H9 (cell line): Measurements from ENCODE around the gene FAM131C. TPM values are rescaled to one million over a fixed set of nuclear protein-coding genes. Genes with fewer than 3 reads are reported as not detected.

Experiments
- DNase-seq: peaks from one replicate; pipeline ENCODE4 v3.0.0-alpha.2; 2017
- H2AFZ ChIP-seq: one replicate; pipeline ENCODE4 v1.6.1; 2013; ENCODE audit warnings: mild to moderate bottlenecking, low read length, control low read depth, moderate library complexity
- H2AK5ac ChIP-seq: 2 replicates; pipeline ENCODE4 v1.6.1; 2013; ENCODE audit warnings: low read length, control low read depth, mixed read lengths; ENCODE audit not compliant: insufficient read length
- H2BK120ac ChIP-seq: one replicate; pipeline ENCODE4 v1.6.1; 2013; ENCODE audit warnings: low read depth, mild to moderate bottlenecking, low read length, control low read depth, inconsistent platforms; ENCODE audit not compliant: poor library complexity, severe bottlenecking
- H2BK12ac ChIP-seq: 2 replicates; pipeline ENCODE4 v1.6.1; 2013; ENCODE audit warnings: low read length, control low read depth, mixed read lengths, low read depth; ENCODE audit not compliant: insufficient read length
- H2BK15ac ChIP-seq: 2 replicates; pipeline ENCODE4 v1.6.1; 2013; ENCODE audit warnings: low read depth, low read length, control low read depth
- H2BK20ac ChIP-seq: one replicate; pipeline ENCODE4 v1.6.1; 2013; ENCODE audit warnings: low read depth, mild to moderate bottlenecking, low read length, control low read depth, inconsistent platforms; ENCODE audit not compliant: poor library complexity, severe bottlenecking
- H2BK5ac ChIP-seq: 2 replicates; pipeline ENCODE4 v1.6.1; 2013; ENCODE audit warnings: low read length, control low read depth, mixed read lengths; ENCODE audit not compliant: insufficient read length
- H3K14ac ChIP-seq: 2 replicates; pipeline ENCODE4 v1.6.1; 2013; ENCODE audit warnings: low read length, control low read depth; ENCODE audit not compliant: insufficient read depth
- H3K18ac ChIP-seq: 2 replicates; pipeline ENCODE4 v1.6.1; 2013; ENCODE audit warnings: low read depth, mild to moderate bottlenecking, mixed read lengths, low read length, control low read depth; ENCODE audit not compliant: insufficient read length
- H3K23ac ChIP-seq: 2 replicates; pipeline ENCODE4 v1.6.1; 2013; ENCODE audit warnings: low read length, control low read depth, mixed read lengths, low read depth; ENCODE audit not compliant: insufficient read length
- H3K23me2 ChIP-seq: 2 replicates; pipeline ENCODE4 v1.6.1; 2013; ENCODE audit warnings: low read depth, mild to moderate bottlenecking, mixed read lengths, low read length, control low read depth; ENCODE audit not compliant: insufficient read length, poor library complexity, severe bottlenecking
- H3K27ac ChIP-seq: 2 replicates; pipeline ENCODE4 v1.5.1; 2013; ENCODE audit warnings: low read length, control low read depth, mixed read lengths, low read depth; ENCODE audit not compliant: insufficient read length
- H3K27me3 ChIP-seq: 2 replicates; pipeline ENCODE4 v1.6.1; 2013; ENCODE audit warnings: low read length, control low read depth, inconsistent platforms; ENCODE audit not compliant: insufficient read depth
- H3K4ac ChIP-seq: 2 replicates; pipeline ENCODE4 v1.6.1; 2013; ENCODE audit warnings: low read depth, mild to moderate bottlenecking, control low read depth, inconsistent platforms, low read length, moderate library complexity
- H3K4me1 ChIP-seq: 2 replicates; pipeline ENCODE4 v1.6.1; 2013; ENCODE audit warnings: low read length, control low read depth, inconsistent platforms; ENCODE audit not compliant: insufficient read depth
- H3K4me2 ChIP-seq: 2 replicates; pipeline ENCODE4 v1.6.1; 2013; ENCODE audit warnings: low read length, control low read depth, mixed read lengths; ENCODE audit not compliant: insufficient read length, insufficient read depth
- H3K56ac ChIP-seq: 2 replicates; pipeline ENCODE4 v1.6.1; 2013; ENCODE audit warnings: low read depth, mild to moderate bottlenecking, mixed read lengths, low read length, control low read depth; ENCODE audit not compliant: insufficient read length
- H3K79me1 ChIP-seq: 2 replicates; pipeline ENCODE4 v1.6.1; 2013; ENCODE audit warnings: low read depth, mild to moderate bottlenecking, moderate library complexity, low read length, control low read depth, inconsistent platforms; ENCODE audit not compliant: insufficient read depth, poor library complexity, severe bottlenecking
- H3K79me2 ChIP-seq: 2 replicates; pipeline ENCODE4 v1.6.1; 2013; ENCODE audit warnings: low read length, control low read depth, inconsistent platforms; ENCODE audit not compliant: insufficient read depth
- H3K9ac ChIP-seq: 2 replicates; pipeline ENCODE4 v1.6.1; 2013; ENCODE audit warnings: low read length, control low read depth, mixed read lengths; ENCODE audit not compliant: insufficient read length; ENCODE audit errors: extremely low read depth
- H3K9me3 ChIP-seq: one replicate; pipeline ENCODE4 v1.6.1; 2013; ENCODE audit warnings: low read depth, low read length, inconsistent platforms; ENCODE audit not compliant: control insufficient read depth
- H3T11ph ChIP-seq: one replicate; pipeline ENCODE4 v1.6.1; 2013; ENCODE audit warnings: mild to moderate bottlenecking, low read length, control low read depth, inconsistent platforms
- H4K20me1 ChIP-seq: one replicate; pipeline ENCODE4 v1.6.1; 2013; ENCODE audit not compliant: control insufficient read depth, insufficient read length, insufficient read depth
- H4K5ac ChIP-seq: 2 replicates; pipeline ENCODE4 v1.6.1; 2013; ENCODE audit warnings: low read depth, mild to moderate bottlenecking, mixed read lengths, low read length, control low read depth; ENCODE audit not compliant: insufficient read length
- H4K8ac ChIP-seq: replicated peaks from 2 replicates; pipeline ENCODE4 v1.6.1; 2013; ENCODE audit warnings: low read length, control low read depth, mixed read lengths, low read depth; ENCODE audit not compliant: insufficient read length
- H4K91ac ChIP-seq: 2 replicates; pipeline ENCODE4 v1.6.1; 2013; ENCODE audit warnings: low read depth, mild to moderate bottlenecking, moderate library complexity, mixed read lengths, low read length, control low read depth; ENCODE audit not compliant: insufficient read length
- H3K27ac Mint-ChIP-seq, 3 experiments: 2 replicates in 2 of 3; 3 replicates in 1 of 3; pipeline ENCODE4 v1.8.0; 2020 to 2021; ENCODE audit warnings: mixed read lengths in 3 of 3, mild to moderate bottlenecking in 1 of 3, moderate library complexity in 1 of 3
- H3K27me3 Mint-ChIP-seq: 2 replicates; pipeline ENCODE4 v1.8.0; 2021; ENCODE audit warnings: low read depth, mild to moderate bottlenecking, moderate library complexity, mixed read lengths
- H3K36me3 Mint-ChIP-seq, 3 experiments: 2 replicates in 2 of 3; 3 replicates in 1 of 3; pipeline ENCODE4 v1.8.0; 2020 to 2021; ENCODE audit warnings: low read depth in 3 of 3, mixed read lengths in 3 of 3; ENCODE audit not compliant: insufficient read depth in 1 of 3
- H3K4me1 Mint-ChIP-seq, 2 experiments: 2 replicates each; pipeline ENCODE4 v1.8.0; 2020; ENCODE audit warnings: mixed read lengths in 2 of 2
- H3K4me3 Mint-ChIP-seq, 2 experiments: 2 replicates in 1 of 2; 3 replicates in 1 of 2; pipeline ENCODE4 v1.8.0; 2020 to 2021; ENCODE audit warnings: mild to moderate bottlenecking in 2 of 2, mixed read lengths in 2 of 2, moderate library complexity in 1 of 2
- H3K9me3 Mint-ChIP-seq, 2 experiments: 2 replicates in 1 of 2; 3 replicates in 1 of 2; pipeline ENCODE4 v1.8.0; 2020; ENCODE audit warnings: mild to moderate bottlenecking in 2 of 2, mixed read lengths in 2 of 2, moderate library complexity in 1 of 2
- WGBS: extraction: QIAGEN DNeasy Blood & Tissue Kit; methylation state at CpG from one replicate; pipeline ENCODE4 v1.1.7; 2013; ENCODE audit warnings: missing lambda C conversion rate, low lambda C conversion rate, mixed read lengths; ENCODE audit not compliant: insufficient read length; ENCODE audit errors: extremely low coverage; 5-methylcytosine and 5-hydroxymethylcytosine counted together
- total RNA-seq: library from RNA; stranded (reverse); gene quantifications from 2 replicates; pipeline ENCODE4 v1.2.1, GENCODE V29; 2021
- TF ChIP-seq, protein P1 (sequence below): fragments of 200-600 bp; sonication (generic); conservative IDR thresholded peaks from 3 replicates; pipeline ENCODE4 v1.8.0; 2021; ENCODE audit warnings: antibody characterized with exemption, mild to moderate bottlenecking

FAM131C gene
- total RNA-seq, 1 experiment from 2014 or later, result 0.61 TPM

GRCh38 chr1:16119926-16120325, 46.5 kb upstream of the FAM131C start:
- Mint-ChIP-seq H3K27me3 (peaks cover 2% of the 10 kb centered on the region; the same call in 1 of the 2 replicates), H3K36me3 (peaks cover 12 to 21% (median 14%) of the 10 kb centered on the region in 3 experiments; a peak in 5 of 7 replicates), H3K27ac (no peak overlapping the region), H3K4me1 (peaks cover 81 to 86% of the 10 kb centered on the region in 2 experiments), H3K4me3 (no peak overlapping the region), H3K9me3 (no peaks in the 10 kb centered on the region; a peak in 1 of 5 replicates)
- H4K20me1 ChIP-seq, result no peaks in the 10 kb centered on the region
- H3K79me1 ChIP-seq, result no peaks in the 10 kb centered on the region
- no peaks in the 10 kb centered on the region for H3K9me3 ChIP-seq
- H3K9ac ChIP-seq, result no peak overlapping the region
- peak; percentile 23 for DNase-seq
- no peak overlapping the region for H2BK120ac ChIP-seq
- no peak overlapping the region for H2BK20ac ChIP-seq
- no peak overlapping the region for H3K18ac ChIP-seq
- H3K4me2 ChIP-seq, result no peak overlapping the region
- no peaks in the 10 kb centered on the region for H3K79me2 ChIP-seq
- H2AK5ac ChIP-seq, result no peak overlapping the region
- no peak overlapping the region for H4K8ac ChIP-seq
- no peaks in the 10 kb centered on the region for H3K27me3 ChIP-seq
- no peak overlapping the region for H4K91ac ChIP-seq
- H3K4ac ChIP-seq, result no peak overlapping the region
- H2AFZ ChIP-seq, result no peak overlapping the region
- no peak overlapping the region for H3K23ac ChIP-seq
- TF ChIP-seq, protein P1, sequence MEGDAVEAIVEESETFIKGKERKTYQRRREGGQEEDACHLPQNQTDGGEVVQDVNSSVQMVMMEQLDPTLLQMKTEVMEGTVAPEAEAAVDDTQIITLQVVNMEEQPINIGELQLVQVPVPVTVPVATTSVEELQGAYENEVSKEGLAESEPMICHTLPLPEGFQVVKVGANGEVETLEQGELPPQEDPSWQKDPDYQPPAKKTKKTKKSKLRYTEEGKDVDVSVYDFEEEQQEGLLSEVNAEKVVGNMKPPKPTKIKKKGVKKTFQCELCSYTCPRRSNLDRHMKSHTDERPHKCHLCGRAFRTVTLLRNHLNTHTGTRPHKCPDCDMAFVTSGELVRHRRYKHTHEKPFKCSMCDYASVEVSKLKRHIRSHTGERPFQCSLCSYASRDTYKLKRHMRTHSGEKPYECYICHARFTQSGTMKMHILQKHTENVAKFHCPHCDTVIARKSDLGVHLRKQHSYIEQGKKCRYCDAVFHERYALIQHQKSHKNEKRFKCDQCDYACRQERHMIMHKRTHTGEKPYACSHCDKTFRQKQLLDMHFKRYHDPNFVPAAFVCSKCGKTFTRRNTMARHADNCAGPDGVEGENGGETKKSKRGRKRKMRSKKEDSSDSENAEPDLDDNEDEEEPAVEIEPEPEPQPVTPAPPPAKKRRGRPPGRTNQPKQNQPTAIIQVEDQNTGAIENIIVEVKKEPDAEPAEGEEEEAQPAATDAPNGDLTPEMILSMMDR, result no peak
- H2BK5ac ChIP-seq, result no peak overlapping the region
- WGBS, result no CpG with 5 or more reads among the region's 10 CpGs
- H2BK12ac ChIP-seq, result no peak overlapping the region
- H3K27ac ChIP-seq, result no peak overlapping the region
- no peak overlapping the region for H3K56ac ChIP-seq
- H3K14ac ChIP-seq, result no peak overlapping the region
- H3T11ph ChIP-seq, result no peak overlapping the region
- peaks cover 10% of the 10 kb centered on the region; the same call in 1 of the 2 replicates for H3K4me1 ChIP-seq
- H3K23me2 ChIP-seq, result no peaks in the 10 kb centered on the region
- H4K5ac ChIP-seq, result no peak overlapping the region
- H2BK15ac ChIP-seq, result no peak overlapping the region
